Panc1 (cell line): ENCODE measurements around the gene LGR5. TPM values are rescaled to one million over a fixed set of nuclear protein-coding genes. Genes with fewer than 3 reads are reported as not detected.

ENCODE experiments used
- ATAC-seq: fragments of 200-7000 bp; cut with Tn5 transposase; 2 replicates; pipeline ENCODE4 v1.9.1; 2020; ENCODE audit warnings: mild to moderate bottlenecking, moderate library complexity
- BruUV-seq: library from RNA; stranded (reverse); fragments of 400-500 nt; replicated peaks from 2 replicates; lab custom pipeline; 2021; lab: Mats Ljungman, UMichigan
- CTCF ChIA-PET: fragments of 300-600 bp; sonication (Branson Sonifier 250); formaldehyde crosslinking; loops from one replicate; lab custom pipeline; 2022; ENCODE audit warnings: antibody characterized with exemption; lab: Charles Lee
- POLR2A ChIA-PET: fragments of 300-600 bp; sonication (Branson Sonifier 250); formaldehyde crosslinking; loops from one replicate; lab custom pipeline; 2022; ENCODE audit warnings: antibody characterized with exemption; lab: Charles Lee
- DNase-seq: peaks from one replicate; pipeline ENCODE4 v3.0.0-alpha.2; 2010; ENCODE audit warnings: low read depth, low spot score
- H3K27ac ChIP-seq: 2 replicates; pipeline ENCODE4 v1.5.1; 2011; ENCODE audit warnings: mild to moderate bottlenecking, low read length, inconsistent platforms
- H3K27me3 ChIP-seq: fragments of 200-500 bp; sonication (Bioruptor generic); 2 replicates; pipeline ENCODE4 v1.6.0; 2014; ENCODE audit warnings: low read length, inconsistent platforms; ENCODE audit not compliant: control insufficient read depth, insufficient read depth
- H3K36me3 ChIP-seq: fragments of 200-500 bp; sonication (Bioruptor generic); 2 replicates; pipeline ENCODE4 v1.5.1; 2014; ENCODE audit warnings: inconsistent platforms, mild to moderate bottlenecking, low read length, moderate library complexity; ENCODE audit not compliant: control insufficient read depth, insufficient read depth
- H3K4me1 ChIP-seq: 2 replicates; pipeline ENCODE4 v1.5.1; 2011; ENCODE audit warnings: inconsistent platforms, mild to moderate bottlenecking, low read length, moderate library complexity; ENCODE audit not compliant: control insufficient read depth, insufficient read depth
- H3K4me3 ChIP-seq, 2 experiments: 2 replicates each; pipeline ENCODE4 v1.5.1; 2011 to 2012; ENCODE audit warnings: low read depth in 2 of 2, low read length in 2 of 2, mild to moderate bottlenecking in 2 of 2, inconsistent platforms in 1 of 2, moderate library complexity in 1 of 2
- H3K9me3 ChIP-seq: fragments of 200-500 bp; sonication (Bioruptor generic); 2 replicates; pipeline ENCODE4 v1.5.1; 2014; ENCODE audit warnings: low read depth, mild to moderate bottlenecking, inconsistent platforms, low read length, moderate library complexity; ENCODE audit not compliant: control insufficient read depth, insufficient read depth
- POLR2AphosphoS5 ChIP-seq: IDR thresholded peaks from 2 replicates; pipeline ENCODE4 v1.6.1; 2012; ENCODE audit warnings: mild to moderate bottlenecking, low read depth, low read length, moderate library complexity
- SIN3A ChIP-seq: IDR thresholded peaks from 2 replicates; pipeline ENCODE4 v1.6.1; 2012; ENCODE audit warnings: low read depth, mild to moderate bottlenecking, low read length, moderate library complexity, borderline replicate concordance; ENCODE audit not compliant: insufficient read depth
- TCF7L2 ChIP-seq: IDR thresholded peaks from 2 replicates; pipeline ENCODE4 v1.6.1; 2011; ENCODE audit warnings: mild to moderate bottlenecking, low read depth, low read length, inconsistent platforms
- in situ Hi-C: cut with HindIII; loops from 2 replicates; pipeline ENCODE4 v1.10.0; 2016; ENCODE audit warnings: low sequenced_read_pairs, low pct_unique_long_range_greater_than_20kb
- intact Hi-C: fragments of 100-400 bp; cut with micrococcal nuclease; formaldehyde crosslinking; loops from one replicate; pipeline ENCODE4 v1.10.0; 2022; ENCODE audit not compliant: unreplicated experiment
- total RNA-seq: library from RNA; stranded (reverse); gene quantifications from one replicate; pipeline ENCODE4 v1.2.1, GENCODE V29; 2021; ENCODE audit not compliant: unreplicated experiment
- TF ChIP-seq, protein P1 (sequence below): fragments of 450-650 bp; IDR thresholded peaks from 2 replicates; pipeline ENCODE4 v1.5.1; 2017; ENCODE audit warnings: mild to moderate bottlenecking
- TF ChIP-seq, protein P2 (sequence below), 2 experiments: IDR thresholded peaks; 2 replicates each; pipeline ENCODE4 v1.6.1; 2011 to 2012; ENCODE audit warnings: low read depth in 2 of 2, control low read depth in 1 of 2, low read length in 1 of 2, mild to moderate bottlenecking in 1 of 2, moderate library complexity in 1 of 2; ENCODE audit not compliant: insufficient read depth in 1 of 2

LGR5 gene
- total RNA-seq, 1 experiment from 2014 or later = 1.9 TPM

DNA sequence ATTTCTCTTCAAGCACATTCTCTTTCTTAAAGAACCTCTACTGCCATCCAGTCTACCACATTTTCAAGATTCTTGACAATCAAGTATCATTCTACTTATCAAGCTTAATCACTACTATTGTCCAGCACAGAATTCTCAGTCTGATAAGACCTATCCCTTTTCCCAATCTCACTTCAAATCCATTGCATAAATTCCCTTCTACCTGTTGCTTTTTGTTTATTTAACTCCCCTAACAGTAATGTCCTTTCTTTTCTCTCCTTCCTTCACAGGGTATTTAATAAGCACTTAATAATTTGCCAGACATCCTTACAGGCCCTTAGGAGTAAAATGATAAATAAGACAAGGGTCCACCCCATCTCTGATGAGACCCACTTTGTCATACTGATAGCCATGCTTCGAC is 182.3 kb downstream of the LGR5 start:
- no peaks in the 10 kb centered on the region for H3K27me3 ChIP-seq
- no peak overlapping the region for H3K4me3 ChIP-seq
- in situ Hi-C loops (no loop called here), intact Hi-C loops (no loop called here)
- CTCF ChIA-PET = no interaction called here
- BruUV-seq = no TSS peak
- no peaks in the 10 kb centered on the region for H3K4me1 ChIP-seq
- DNase-seq (no peak), ATAC-seq (no peak)
- TF ChIP-seq SIN3A (no peak), TCF7L2 (no peak), POLR2AphosphoS5 (no peak)
- TF ChIP-seq, protein P1, sequence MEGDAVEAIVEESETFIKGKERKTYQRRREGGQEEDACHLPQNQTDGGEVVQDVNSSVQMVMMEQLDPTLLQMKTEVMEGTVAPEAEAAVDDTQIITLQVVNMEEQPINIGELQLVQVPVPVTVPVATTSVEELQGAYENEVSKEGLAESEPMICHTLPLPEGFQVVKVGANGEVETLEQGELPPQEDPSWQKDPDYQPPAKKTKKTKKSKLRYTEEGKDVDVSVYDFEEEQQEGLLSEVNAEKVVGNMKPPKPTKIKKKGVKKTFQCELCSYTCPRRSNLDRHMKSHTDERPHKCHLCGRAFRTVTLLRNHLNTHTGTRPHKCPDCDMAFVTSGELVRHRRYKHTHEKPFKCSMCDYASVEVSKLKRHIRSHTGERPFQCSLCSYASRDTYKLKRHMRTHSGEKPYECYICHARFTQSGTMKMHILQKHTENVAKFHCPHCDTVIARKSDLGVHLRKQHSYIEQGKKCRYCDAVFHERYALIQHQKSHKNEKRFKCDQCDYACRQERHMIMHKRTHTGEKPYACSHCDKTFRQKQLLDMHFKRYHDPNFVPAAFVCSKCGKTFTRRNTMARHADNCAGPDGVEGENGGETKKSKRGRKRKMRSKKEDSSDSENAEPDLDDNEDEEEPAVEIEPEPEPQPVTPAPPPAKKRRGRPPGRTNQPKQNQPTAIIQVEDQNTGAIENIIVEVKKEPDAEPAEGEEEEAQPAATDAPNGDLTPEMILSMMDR = no peak
- TF ChIP-seq, protein P2, sequence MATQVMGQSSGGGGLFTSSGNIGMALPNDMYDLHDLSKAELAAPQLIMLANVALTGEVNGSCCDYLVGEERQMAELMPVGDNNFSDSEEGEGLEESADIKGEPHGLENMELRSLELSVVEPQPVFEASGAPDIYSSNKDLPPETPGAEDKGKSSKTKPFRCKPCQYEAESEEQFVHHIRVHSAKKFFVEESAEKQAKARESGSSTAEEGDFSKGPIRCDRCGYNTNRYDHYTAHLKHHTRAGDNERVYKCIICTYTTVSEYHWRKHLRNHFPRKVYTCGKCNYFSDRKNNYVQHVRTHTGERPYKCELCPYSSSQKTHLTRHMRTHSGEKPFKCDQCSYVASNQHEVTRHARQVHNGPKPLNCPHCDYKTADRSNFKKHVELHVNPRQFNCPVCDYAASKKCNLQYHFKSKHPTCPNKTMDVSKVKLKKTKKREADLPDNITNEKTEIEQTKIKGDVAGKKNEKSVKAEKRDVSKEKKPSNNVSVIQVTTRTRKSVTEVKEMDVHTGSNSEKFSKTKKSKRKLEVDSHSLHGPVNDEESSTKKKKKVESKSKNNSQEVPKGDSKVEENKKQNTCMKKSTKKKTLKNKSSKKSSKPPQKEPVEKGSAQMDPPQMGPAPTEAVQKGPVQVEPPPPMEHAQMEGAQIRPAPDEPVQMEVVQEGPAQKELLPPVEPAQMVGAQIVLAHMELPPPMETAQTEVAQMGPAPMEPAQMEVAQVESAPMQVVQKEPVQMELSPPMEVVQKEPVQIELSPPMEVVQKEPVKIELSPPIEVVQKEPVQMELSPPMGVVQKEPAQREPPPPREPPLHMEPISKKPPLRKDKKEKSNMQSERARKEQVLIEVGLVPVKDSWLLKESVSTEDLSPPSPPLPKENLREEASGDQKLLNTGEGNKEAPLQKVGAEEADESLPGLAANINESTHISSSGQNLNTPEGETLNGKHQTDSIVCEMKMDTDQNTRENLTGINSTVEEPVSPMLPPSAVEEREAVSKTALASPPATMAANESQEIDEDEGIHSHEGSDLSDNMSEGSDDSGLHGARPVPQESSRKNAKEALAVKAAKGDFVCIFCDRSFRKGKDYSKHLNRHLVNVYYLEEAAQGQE (IDR thresholded peaks at IDR 0.05; ENCODE audit: insufficient read depth in 1 of 2, low read depth in 2 of 2, low read length in 1 of 2) = no peak
- H3K36me3 ChIP-seq = peaks cover 61% of the 10 kb centered on the region
- POLR2A ChIA-PET = no interaction called here
- no peaks in the 10 kb centered on the region for H3K9me3 ChIP-seq
- no peak overlapping the region for H3K27ac ChIP-seq

DNA sequence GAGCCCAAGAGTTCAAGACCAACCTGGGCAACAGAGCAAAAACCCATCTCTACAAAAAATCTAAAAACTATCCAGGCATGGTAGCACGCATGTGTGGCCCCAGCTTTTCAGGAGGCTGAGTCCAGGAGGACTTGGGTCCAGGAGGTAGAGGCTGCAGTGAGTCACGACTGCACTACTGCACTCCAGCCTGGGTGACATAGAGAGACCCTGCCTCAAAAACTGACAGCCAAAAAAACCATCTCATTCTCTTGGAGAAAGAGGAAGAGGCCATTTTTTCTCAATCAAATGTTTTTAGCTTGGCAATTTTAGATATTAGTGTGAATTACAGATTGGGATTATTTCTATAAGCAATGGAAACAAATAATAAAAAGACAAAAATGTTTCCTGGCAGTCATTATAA is 185.9 kb downstream of the LGR5 start:
- TF ChIP-seq, protein P1 = no peak
- no peak overlapping the region for H3K4me3 ChIP-seq
- H3K9me3 ChIP-seq = no peaks in the 10 kb centered on the region
- intact Hi-C loops = no loop called here
- H3K27ac ChIP-seq = no peak overlapping the region
- H3K4me1 ChIP-seq = no peaks in the 10 kb centered on the region
- H3K27me3 ChIP-seq = no peaks in the 10 kb centered on the region
- CTCF ChIA-PET = no interaction called here
- in situ Hi-C loops = no loop called here
- BruUV-seq = no TSS peak
- DNase-seq (no peak), ATAC-seq (no peak)
- POLR2A ChIA-PET = no interaction called here
- H3K36me3 ChIP-seq = peaks cover 71% of the 10 kb centered on the region

DNA sequence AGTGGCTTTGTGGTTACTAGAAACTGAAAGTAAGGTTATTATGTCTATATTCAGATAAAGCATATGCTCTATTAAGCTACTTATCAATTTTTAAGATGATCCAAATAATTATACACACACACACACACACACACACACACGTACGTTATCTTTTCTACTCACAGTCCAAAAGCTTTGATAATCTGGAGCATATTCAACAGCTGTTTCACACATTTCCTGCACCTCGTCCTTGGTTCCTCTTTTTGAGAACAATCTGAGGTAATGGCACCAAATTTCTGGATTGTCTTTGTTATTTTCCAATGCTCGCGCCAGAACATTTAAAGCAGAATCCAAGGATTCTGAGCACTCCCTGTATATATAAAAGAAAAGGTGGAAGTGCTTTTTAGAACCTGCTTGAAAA is 186.5 kb downstream of the LGR5 start:
- in situ Hi-C loops (no loop called here), intact Hi-C loops (no loop called here)
- Histone ChIP-seq H3K27me3 (no peaks in the 10 kb centered on the region), H3K4me1 (no peaks in the 10 kb centered on the region), H3K9me3 (no peaks in the 10 kb centered on the region), H3K4me3 (no peak overlapping the region), H3K36me3 (peaks cover 73% of the 10 kb centered on the region), H3K27ac (no peak overlapping the region)
- ChIA-PET POLR2A (no interaction called here), CTCF (no interaction called here)
- ATAC-seq (no peak), DNase-seq (no peak)
- TF ChIP-seq, protein P2 (IDR thresholded peaks at IDR 0.05; ENCODE audit: insufficient read depth in 1 of 2, low read depth in 2 of 2, low read length in 1 of 2) = no peak
- TF ChIP-seq SIN3A = no peak
- no peak for TF ChIP-seq POLR2AphosphoS5
- TF ChIP-seq TCF7L2 = no peak
- TF ChIP-seq, protein P1 = no peak
- BruUV-seq = no TSS peak
